ENCODE measurements around the gene ABCA1.

The ABCA1 gene

GRCh38 chr9:104850786-104851545, 77.0 kb downstream of the ABCA1 start:
- H3K27ac ChIP-seq (ENCODE audit: insufficient read depth, low read length, poor library complexity, severe bottlenecking): no peak overlapping the region
- H3K27me3 ChIP-seq (replicated peaks; ENCODE audit: control insufficient read depth, insufficient read depth, low read length, poor library complexity, severe bottlenecking): no peaks in the 10 kb centered on the region
- no peak overlapping the region for H3K4me3 ChIP-seq (ENCODE audit: insufficient read depth, low read depth, low read length, poor library complexity, severe bottlenecking)
- DNase-seq: no peak
- H3K4me1 ChIP-seq (ENCODE audit: control insufficient read depth, insufficient read depth, low read length, poor library complexity, severe bottlenecking): no peaks in the 10 kb centered on the region
- no peaks in the 10 kb centered on the region for H3K36me3 ChIP-seq (ENCODE audit: control insufficient read depth, insufficient read depth, low read length)
- H3K9me3 ChIP-seq (ENCODE audit: control insufficient read depth, low read length): no peaks in the 10 kb centered on the region

- no peak for DNase-seq
- Histone ChIP-seq H3K27me3 (replicated peaks; ENCODE audit: control insufficient read depth, insufficient read depth, low read length, poor library complexity, severe bottlenecking) (no peaks in the 10 kb centered on the region), H3K4me3 (ENCODE audit: insufficient read depth, low read depth, low read length, poor library complexity, severe bottlenecking) (no peak overlapping the region), H3K27ac (ENCODE audit: insufficient read depth, low read length, poor library complexity, severe bottlenecking) (no peak overlapping the region), H3K36me3 (ENCODE audit: control insufficient read depth, insufficient read depth, low read length) (no peaks in the 10 kb centered on the region), H3K9me3 (ENCODE audit: control insufficient read depth, low read length) (no peaks in the 10 kb centered on the region), H3K4me1 (ENCODE audit: control insufficient read depth, insufficient read depth, low read length, poor library complexity, severe bottlenecking) (no peaks in the 10 kb centered on the region)
These were observed 78.9 kb downstream of the ABCA1 start for GRCh38 chr9:104849023-104849422.

GRCh38 chr9:104844710-104845109, 83.2 kb downstream of the ABCA1 start:
- no peak for DNase-seq
- no peaks in the 10 kb centered on the region for H3K36me3 ChIP-seq (ENCODE audit: control insufficient read depth, insufficient read depth, low read length)
- no peaks in the 10 kb centered on the region for H3K27me3 ChIP-seq (replicated peaks; ENCODE audit: control insufficient read depth, insufficient read depth, low read length, poor library complexity, severe bottlenecking)
- no peak overlapping the region for H3K4me3 ChIP-seq (ENCODE audit: insufficient read depth, low read depth, low read length, poor library complexity, severe bottlenecking)
- H3K27ac ChIP-seq (ENCODE audit: insufficient read depth, low read length, poor library complexity, severe bottlenecking): no peak overlapping the region
- no peaks in the 10 kb centered on the region for H3K4me1 ChIP-seq (ENCODE audit: control insufficient read depth, insufficient read depth, low read length, poor library complexity, severe bottlenecking)
- no peaks in the 10 kb centered on the region for H3K9me3 ChIP-seq (ENCODE audit: control insufficient read depth, low read length)

GRCh38 chr9:104843644-104844240, 84.2 kb downstream of the ABCA1 start:
- Histone ChIP-seq H3K27me3 (replicated peaks; ENCODE audit: control insufficient read depth, insufficient read depth, low read length, poor library complexity, severe bottlenecking) (no peaks in the 10 kb centered on the region), H3K27ac (ENCODE audit: insufficient read depth, low read length, poor library complexity, severe bottlenecking) (no peak overlapping the region), H3K4me1 (ENCODE audit: control insufficient read depth, insufficient read depth, low read length, poor library complexity, severe bottlenecking) (no peaks in the 10 kb centered on the region), H3K4me3 (ENCODE audit: insufficient read depth, low read depth, low read length, poor library complexity, severe bottlenecking) (no peak overlapping the region), H3K36me3 (ENCODE audit: control insufficient read depth, insufficient read depth, low read length) (no peaks in the 10 kb centered on the region), H3K9me3 (ENCODE audit: control insufficient read depth, low read length) (no peaks in the 10 kb centered on the region)
- DNase-seq: no peak

- DNase-seq: no peak
- Histone ChIP-seq H3K9me3 (ENCODE audit: control insufficient read depth, low read length) (no peaks in the 10 kb centered on the region), H3K36me3 (ENCODE audit: control insufficient read depth, insufficient read depth, low read length) (no peaks in the 10 kb centered on the region), H3K27ac (ENCODE audit: insufficient read depth, low read length, poor library complexity, severe bottlenecking) (no peak overlapping the region), H3K4me3 (ENCODE audit: insufficient read depth, low read depth, low read length, poor library complexity, severe bottlenecking) (no peak overlapping the region), H3K4me1 (ENCODE audit: control insufficient read depth, insufficient read depth, low read length, poor library complexity, severe bottlenecking) (no peaks in the 10 kb centered on the region), H3K27me3 (replicated peaks; ENCODE audit: control insufficient read depth, insufficient read depth, low read length, poor library complexity, severe bottlenecking) (no peaks in the 10 kb centered on the region)
These were observed 85.3 kb downstream of the ABCA1 start for GRCh38 chr9:104842698-104843097.

GRCh38 chr9:104841601-104842141, 86.3 kb downstream of the ABCA1 start:
- no peak overlapping the region for H3K4me3 ChIP-seq (ENCODE audit: insufficient read depth, low read depth, low read length, poor library complexity, severe bottlenecking)
- no peaks in the 10 kb centered on the region for H3K9me3 ChIP-seq (ENCODE audit: control insufficient read depth, low read length)
- H3K36me3 ChIP-seq (ENCODE audit: control insufficient read depth, insufficient read depth, low read length): no peaks in the 10 kb centered on the region
- H3K4me1 ChIP-seq (ENCODE audit: control insufficient read depth, insufficient read depth, low read length, poor library complexity, severe bottlenecking): no peaks in the 10 kb centered on the region
- H3K27ac ChIP-seq (ENCODE audit: insufficient read depth, low read length, poor library complexity, severe bottlenecking): no peak overlapping the region
- no peaks in the 10 kb centered on the region for H3K27me3 ChIP-seq (replicated peaks; ENCODE audit: control insufficient read depth, insufficient read depth, low read length, poor library complexity, severe bottlenecking)
- no peak for DNase-seq

GRCh38 chr9:104838958-104839357, 89.0 kb downstream of the ABCA1 start:
- DNase-seq: no peak
- Histone ChIP-seq H3K4me1 (ENCODE audit: control insufficient read depth, insufficient read depth, low read length, poor library complexity, severe bottlenecking) (no peaks in the 10 kb centered on the region), H3K36me3 (ENCODE audit: control insufficient read depth, insufficient read depth, low read length) (no peaks in the 10 kb centered on the region)

GRCh38 chr9:104836767-104837166, 91.2 kb downstream of the ABCA1 start:
- Histone ChIP-seq H3K27me3 (replicated peaks; ENCODE audit: control insufficient read depth, insufficient read depth, low read length, poor library complexity, severe bottlenecking) (no peaks in the 10 kb centered on the region), H3K9me3 (ENCODE audit: control insufficient read depth, low read length) (no peaks in the 10 kb centered on the region), H3K36me3 (ENCODE audit: control insufficient read depth, insufficient read depth, low read length) (no peaks in the 10 kb centered on the region), H3K4me3 (ENCODE audit: insufficient read depth, low read depth, low read length, poor library complexity, severe bottlenecking) (no peak overlapping the region), H3K27ac (ENCODE audit: insufficient read depth, low read length, poor library complexity, severe bottlenecking) (no peak overlapping the region), H3K4me1 (ENCODE audit: control insufficient read depth, insufficient read depth, low read length, poor library complexity, severe bottlenecking) (no peaks in the 10 kb centered on the region)
- DNase-seq: no peak

More at GRCh38 chr9:104838958-104839357, 89.0 kb downstream of the ABCA1 start:
- H3K27me3 ChIP-seq (replicated peaks; ENCODE audit: control insufficient read depth, insufficient read depth, low read length, poor library complexity, severe bottlenecking): no peaks in the 10 kb centered on the region
- no peak overlapping the region for H3K4me3 ChIP-seq (ENCODE audit: insufficient read depth, low read depth, low read length, poor library complexity, severe bottlenecking)
- H3K9me3 ChIP-seq (ENCODE audit: control insufficient read depth, low read length): no peaks in the 10 kb centered on the region
- H3K27ac ChIP-seq (ENCODE audit: insufficient read depth, low read length, poor library complexity, severe bottlenecking): no peak overlapping the region

- H3K27me3 ChIP-seq (replicated peaks; ENCODE audit: control insufficient read depth, insufficient read depth, low read length, poor library complexity, severe bottlenecking): no peaks in the 10 kb centered on the region
- no peak overlapping the region for H3K27ac ChIP-seq (ENCODE audit: insufficient read depth, low read length, poor library complexity, severe bottlenecking)
- H3K36me3 ChIP-seq (ENCODE audit: control insufficient read depth, insufficient read depth, low read length): no peaks in the 10 kb centered on the region
- no peaks in the 10 kb centered on the region for H3K9me3 ChIP-seq (ENCODE audit: control insufficient read depth, low read length)
- H3K4me3 ChIP-seq (ENCODE audit: insufficient read depth, low read depth, low read length, poor library complexity, severe bottlenecking): no peak overlapping the region
- no peaks in the 10 kb centered on the region for H3K4me1 ChIP-seq (ENCODE audit: control insufficient read depth, insufficient read depth, low read length, poor library complexity, severe bottlenecking)
- DNase-seq: no peak
These were observed 91.7 kb downstream of the ABCA1 start for GRCh38 chr9:104836235-104836634.

- Histone ChIP-seq H3K9me3 (ENCODE audit: control insufficient read depth, low read length) (no peaks in the 10 kb centered on the region), H3K36me3 (ENCODE audit: control insufficient read depth, insufficient read depth, low read length) (peaks cover 3% of the 10 kb centered on the region), H3K27ac (ENCODE audit: insufficient read depth, low read length, poor library complexity, severe bottlenecking) (no peak overlapping the region), H3K4me1 (ENCODE audit: control insufficient read depth, insufficient read depth, low read length, poor library complexity, severe bottlenecking) (no peaks in the 10 kb centered on the region), H3K4me3 (ENCODE audit: insufficient read depth, low read depth, low read length, poor library complexity, severe bottlenecking) (no peak overlapping the region), H3K27me3 (replicated peaks; ENCODE audit: control insufficient read depth, insufficient read depth, low read length, poor library complexity, severe bottlenecking) (no peaks in the 10 kb centered on the region)
- DNase-seq: no peak
These were observed 92.8 kb downstream of the ABCA1 start for GRCh38 chr9:104835161-104835560.

Measured in effector memory CD4-positive, alpha-beta T cell (primary cell).